ENCODE results near the gene LMAN2.
"Not testable (repeated sequence)": the region's sequence is repeated elsewhere in the genome, so short reads cannot be mapped to it uniquely, and the experiment has no call there.

The LMAN2 gene

GRCh38 chr5:177378884-177379883 is 27.7 kb upstream of the LMAN2 start:
- H3K27me3 ChIP-seq (ENCODE audit: insufficient read depth, low read length) = no peaks in the 10 kb centered on the region
- H3K79me2 ChIP-seq (ENCODE audit: insufficient read depth, low read length) = no peaks in the 10 kb centered on the region
- no peak overlapping the region for H3K9ac ChIP-seq (ENCODE audit: low read length)
- H3K27ac ChIP-seq (ENCODE audit: low read depth, low read length, poor library complexity, severe bottlenecking) = no peak overlapping the region
- H3K9me2 ChIP-seq (ENCODE audit: low read depth, low read length) = no peaks in the 10 kb centered on the region
- no peaks in the 10 kb centered on the region for H3F3A ChIP-seq (ENCODE audit: insufficient read depth, low read length)
- H3K9me3 ChIP-seq (ENCODE audit: low read length) = no peaks in the 10 kb centered on the region
- H3K4me2 ChIP-seq (ENCODE audit: low read length) = no peak overlapping the region
- H3K4me1 ChIP-seq (ENCODE audit: insufficient read depth, low read length, severe bottlenecking) = no peaks in the 10 kb centered on the region
- H4K20me1 ChIP-seq (ENCODE audit: insufficient read depth, low read length) = no peaks in the 10 kb centered on the region
- TF ChIP-seq EZH2 (IDR thresholded peaks at IDR 0.05; ENCODE audit: borderline replicate concordance, low read length) = no peak
- TF ChIP-seq, protein P1, sequence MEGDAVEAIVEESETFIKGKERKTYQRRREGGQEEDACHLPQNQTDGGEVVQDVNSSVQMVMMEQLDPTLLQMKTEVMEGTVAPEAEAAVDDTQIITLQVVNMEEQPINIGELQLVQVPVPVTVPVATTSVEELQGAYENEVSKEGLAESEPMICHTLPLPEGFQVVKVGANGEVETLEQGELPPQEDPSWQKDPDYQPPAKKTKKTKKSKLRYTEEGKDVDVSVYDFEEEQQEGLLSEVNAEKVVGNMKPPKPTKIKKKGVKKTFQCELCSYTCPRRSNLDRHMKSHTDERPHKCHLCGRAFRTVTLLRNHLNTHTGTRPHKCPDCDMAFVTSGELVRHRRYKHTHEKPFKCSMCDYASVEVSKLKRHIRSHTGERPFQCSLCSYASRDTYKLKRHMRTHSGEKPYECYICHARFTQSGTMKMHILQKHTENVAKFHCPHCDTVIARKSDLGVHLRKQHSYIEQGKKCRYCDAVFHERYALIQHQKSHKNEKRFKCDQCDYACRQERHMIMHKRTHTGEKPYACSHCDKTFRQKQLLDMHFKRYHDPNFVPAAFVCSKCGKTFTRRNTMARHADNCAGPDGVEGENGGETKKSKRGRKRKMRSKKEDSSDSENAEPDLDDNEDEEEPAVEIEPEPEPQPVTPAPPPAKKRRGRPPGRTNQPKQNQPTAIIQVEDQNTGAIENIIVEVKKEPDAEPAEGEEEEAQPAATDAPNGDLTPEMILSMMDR (IDR thresholded peaks at IDR 0.05; ENCODE audit: low read length) = no peak
- H3K4me3 ChIP-seq (ENCODE audit: low read depth, low read length, poor library complexity, severe bottlenecking) = no peak overlapping the region
- no peaks in the 10 kb centered on the region for H3K36me3 ChIP-seq (ENCODE audit: insufficient read depth, low read length)
- no peak overlapping the region for H2AFZ ChIP-seq (ENCODE audit: low read length)

DNA sequence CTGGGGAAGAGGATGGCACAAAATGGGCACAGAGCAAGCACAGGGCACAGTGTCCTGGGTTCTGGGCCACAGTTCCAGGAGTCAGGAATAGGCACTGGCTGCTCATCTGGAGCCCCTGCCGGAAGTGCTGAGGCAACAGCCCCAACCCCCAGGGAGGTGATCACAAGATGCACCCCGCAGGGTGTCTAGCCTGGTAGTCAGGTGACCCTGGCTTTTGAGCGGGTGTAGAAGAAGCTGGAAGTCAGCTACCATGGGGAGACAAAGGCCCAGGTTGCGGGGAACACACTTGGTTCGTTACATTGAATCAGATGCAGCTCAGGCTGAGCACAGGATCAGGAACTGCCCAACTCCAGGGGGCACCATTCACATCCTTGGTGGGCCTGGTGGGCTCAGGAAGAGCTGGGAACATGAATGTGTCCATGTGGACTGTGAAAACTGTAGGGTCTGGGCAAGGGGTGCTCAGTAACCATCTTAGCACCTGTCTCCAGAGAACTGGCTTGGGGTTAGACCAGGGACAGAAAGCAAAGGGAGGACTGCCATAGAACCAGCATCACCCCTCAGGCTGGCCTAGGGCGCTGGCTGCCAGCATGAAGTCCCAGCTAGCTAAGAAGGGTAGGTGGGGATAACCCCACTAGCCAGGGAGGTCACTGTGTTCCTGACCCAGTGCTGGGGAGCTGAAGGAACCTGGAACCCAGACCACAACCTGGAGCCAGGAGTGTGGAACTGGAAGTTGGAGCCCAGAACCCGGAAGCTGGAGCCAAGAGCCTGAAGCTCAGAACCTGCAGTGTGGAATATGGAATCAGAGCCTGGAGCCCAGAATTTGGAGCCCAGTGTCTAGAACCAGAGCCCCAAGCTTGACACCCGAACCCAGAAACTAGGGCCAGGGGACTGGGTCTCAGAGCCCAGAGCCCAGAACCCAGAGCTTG is 26.6 kb upstream of the LMAN2 start:
- Histone ChIP-seq H3K4me3 (ENCODE audit: low read depth, low read length, poor library complexity, severe bottlenecking) (no peak overlapping the region), H3K36me3 (ENCODE audit: insufficient read depth, low read length) (peaks cover under 1% of the 10 kb centered on the region; the same call in 1 of the 2 replicates), H4K20me1 (ENCODE audit: insufficient read depth, low read length) (no peaks in the 10 kb centered on the region), H3K79me2 (ENCODE audit: insufficient read depth, low read length) (no peaks in the 10 kb centered on the region), H3K9me2 (ENCODE audit: low read depth, low read length) (no peaks in the 10 kb centered on the region), H3K9me3 (ENCODE audit: low read length) (no peaks in the 10 kb centered on the region), H3K4me1 (ENCODE audit: insufficient read depth, low read length, severe bottlenecking) (no peaks in the 10 kb centered on the region), H2AFZ (ENCODE audit: low read length) (no peak overlapping the region), H3F3A (ENCODE audit: insufficient read depth, low read length) (no peaks in the 10 kb centered on the region), H3K9ac (ENCODE audit: low read length) (no peak overlapping the region), H3K4me2 (ENCODE audit: low read length) (no peak overlapping the region), H3K27me3 (ENCODE audit: insufficient read depth, low read length) (no peaks in the 10 kb centered on the region), H3K27ac (ENCODE audit: low read depth, low read length, poor library complexity, severe bottlenecking) (no peak overlapping the region)
- TF ChIP-seq EZH2 (IDR thresholded peaks at IDR 0.05; ENCODE audit: borderline replicate concordance, low read length) = no peak
- TF ChIP-seq, protein P1 (IDR thresholded peaks at IDR 0.05; ENCODE audit: low read length) = peak; percentile 11; the same call in 1 of the 2 replicates

GRCh38 chr5:177376107-177376506 is 24.6 kb upstream of the LMAN2 start:
- Histone ChIP-seq H3K27ac (ENCODE audit: low read depth, low read length, poor library complexity, severe bottlenecking) (no peak overlapping the region), H3K4me1 (ENCODE audit: insufficient read depth, low read length, severe bottlenecking) (peaks cover 6% of the 10 kb centered on the region), H3K4me2 (ENCODE audit: low read length) (no peak overlapping the region), H4K20me1 (ENCODE audit: insufficient read depth, low read length) (no peaks in the 10 kb centered on the region), H2AFZ (ENCODE audit: low read length) (no peak overlapping the region), H3K79me2 (ENCODE audit: insufficient read depth, low read length) (no peaks in the 10 kb centered on the region), H3K27me3 (ENCODE audit: insufficient read depth, low read length) (no peaks in the 10 kb centered on the region), H3K9ac (ENCODE audit: low read length) (no peak overlapping the region), H3K36me3 (ENCODE audit: insufficient read depth, low read length) (peaks cover 12% of the 10 kb centered on the region), H3K9me3 (ENCODE audit: low read length) (no peaks in the 10 kb centered on the region), H3F3A (ENCODE audit: insufficient read depth, low read length) (no peaks in the 10 kb centered on the region), H3K9me2 (ENCODE audit: low read depth, low read length) (no peaks in the 10 kb centered on the region), H3K4me3 (ENCODE audit: low read depth, low read length, poor library complexity, severe bottlenecking) (no peak overlapping the region)
- TF ChIP-seq EZH2 (IDR thresholded peaks at IDR 0.05; ENCODE audit: borderline replicate concordance, low read length) = no peak
- TF ChIP-seq, protein P1 (IDR thresholded peaks at IDR 0.05; ENCODE audit: low read length) = no peak

GRCh38 chr5:177375516-177375915 is 24.0 kb upstream of the LMAN2 start:
- H2AFZ ChIP-seq (ENCODE audit: low read length); H3K4me3 ChIP-seq (ENCODE audit: low read depth, low read length, poor library complexity, severe bottlenecking): not testable (repeated sequence)

More at GRCh38 chr5:177375516-177375915, 24.0 kb upstream of the LMAN2 start:
- H3K79me2 ChIP-seq (ENCODE audit: insufficient read depth, low read length); H3K4me2 ChIP-seq (ENCODE audit: low read length); H3K4me1 ChIP-seq (ENCODE audit: insufficient read depth, low read length, severe bottlenecking); H4K20me1 ChIP-seq (ENCODE audit: insufficient read depth, low read length); H3K9me3 ChIP-seq (ENCODE audit: low read length); H3K27ac ChIP-seq (ENCODE audit: low read depth, low read length, poor library complexity, severe bottlenecking); H3F3A ChIP-seq (ENCODE audit: insufficient read depth, low read length); H3K9ac ChIP-seq (ENCODE audit: low read length); H3K27me3 ChIP-seq (ENCODE audit: insufficient read depth, low read length); H3K9me2 ChIP-seq (ENCODE audit: low read depth, low read length): not testable (repeated sequence)
- H3K36me3 ChIP-seq (ENCODE audit: insufficient read depth, low read length) = peaks cover 12% of the 10 kb centered on the region
